Urothelium cell line (cell line): Measurements from ENCODE around the gene APEX2.
"Not testable (repeated sequence)": the region's sequence is repeated elsewhere in the genome, so short reads cannot be mapped to it uniquely, and the experiment has no call there.

Source experiments
- DNase-seq: peaks from one replicate; pipeline ENCODE4 v3.0.0; 2011; ENCODE audit warnings: low spot score, mixed read lengths
- FAIRE-seq: peaks from 2 replicates; lab custom pipeline; 2011; peaks lifted over from hg19 to GRCh38; lab: Jason Lieb, UNC

APEX2 gene

DNA sequence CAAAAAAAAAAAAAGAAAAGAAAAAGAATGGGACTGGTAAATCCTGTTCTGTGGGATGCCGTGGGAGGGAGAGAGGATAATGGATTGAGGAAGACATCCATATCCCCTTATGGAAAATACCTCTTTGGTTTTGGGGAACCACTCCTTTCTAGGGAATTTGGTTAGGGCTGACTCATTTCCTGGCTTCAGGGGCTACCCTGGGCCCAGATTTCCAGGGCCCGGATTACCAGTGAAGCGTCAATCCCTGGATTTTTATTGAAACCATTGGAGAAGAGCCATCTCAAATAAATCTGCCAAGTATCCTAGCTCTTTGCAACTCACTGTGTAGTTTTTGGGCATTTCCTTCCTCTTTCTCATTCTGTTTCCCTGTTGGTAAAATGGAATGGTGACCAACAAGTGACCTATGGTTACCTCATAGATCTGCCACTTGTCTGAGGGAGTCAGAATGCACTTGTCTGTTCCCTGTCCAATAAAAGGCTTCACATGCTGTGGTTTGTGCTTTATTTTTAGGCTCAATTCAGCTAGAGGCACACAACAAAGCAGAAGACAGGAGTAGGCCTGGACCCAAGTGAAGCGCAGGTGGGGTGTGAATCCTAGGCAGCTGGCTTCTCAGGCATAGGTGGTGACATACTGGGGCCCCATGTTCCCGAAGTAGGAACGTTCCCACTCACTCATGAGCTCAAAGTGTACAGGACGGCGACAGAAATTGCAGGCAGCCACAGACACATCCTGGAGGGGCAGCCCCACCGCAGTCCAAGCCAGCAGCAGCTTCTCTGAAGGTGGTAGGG is 8.6 kb downstream of the APEX2 start:
- DNase-seq, result peak; percentile 14
- FAIRE-seq, result no peak

DNA sequence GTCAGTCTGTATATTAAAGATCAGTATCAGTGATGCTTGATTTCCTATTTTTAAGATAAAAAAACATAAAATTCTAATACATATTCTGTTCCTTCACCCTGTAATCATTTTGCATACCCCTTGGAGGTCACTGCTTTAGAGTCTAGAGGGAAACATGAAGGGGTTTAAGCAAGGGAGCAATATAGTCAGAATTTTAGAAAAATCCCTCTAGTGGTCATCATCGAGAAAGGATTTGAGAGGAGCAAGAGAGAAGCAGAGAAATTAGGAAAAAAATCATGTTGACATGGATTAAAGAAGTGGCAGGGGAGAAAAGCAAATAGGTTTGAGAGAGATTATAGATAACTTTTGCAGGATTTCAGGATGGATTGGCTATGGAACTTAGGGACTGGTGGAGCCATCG is 11.1 kb downstream of the APEX2 start:
- FAIRE-seq (no peak), DNase-seq (no peak)

DNA sequence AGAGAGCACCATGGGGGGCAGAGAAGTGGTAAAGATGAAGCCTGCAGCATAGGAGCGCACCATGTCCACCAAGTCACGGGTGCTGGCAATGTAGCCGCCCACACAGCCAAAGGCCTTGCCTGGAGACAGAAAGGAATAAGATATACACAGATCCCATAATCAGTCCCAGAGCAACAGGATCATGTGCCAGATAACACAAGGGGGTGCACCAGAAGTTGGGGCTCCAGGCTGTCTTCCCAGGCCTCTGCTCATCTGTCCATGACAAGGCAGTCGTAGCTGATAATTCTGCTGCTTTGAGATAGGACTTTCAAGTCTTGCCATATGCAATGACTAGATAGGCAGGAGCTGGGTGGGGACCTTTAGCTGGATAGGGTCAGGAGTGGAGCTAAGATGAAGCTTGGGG is 14.7 kb downstream of the APEX2 start:
- FAIRE-seq (no peak), DNase-seq (no peak)

DNA sequence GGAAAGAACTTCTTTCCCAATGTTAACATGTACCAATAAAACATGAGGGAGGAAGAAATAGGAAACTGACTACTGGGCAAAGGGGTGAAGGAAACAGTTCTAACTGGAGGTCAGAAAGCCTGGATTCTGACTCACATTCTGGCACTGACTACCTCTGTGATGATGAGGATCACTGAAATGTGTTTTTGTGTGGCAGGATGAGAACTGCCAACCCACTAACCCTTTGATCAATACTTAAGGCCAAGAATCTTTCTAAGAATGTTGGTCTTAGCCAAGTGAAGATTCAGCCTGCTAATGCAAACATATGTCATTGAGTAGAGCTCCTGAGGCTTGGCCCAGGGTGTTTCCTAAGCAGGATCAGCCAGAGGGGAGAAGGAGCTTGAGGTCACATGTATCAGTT is 26.0 kb downstream of the APEX2 start:
- no peak for DNase-seq

DNA sequence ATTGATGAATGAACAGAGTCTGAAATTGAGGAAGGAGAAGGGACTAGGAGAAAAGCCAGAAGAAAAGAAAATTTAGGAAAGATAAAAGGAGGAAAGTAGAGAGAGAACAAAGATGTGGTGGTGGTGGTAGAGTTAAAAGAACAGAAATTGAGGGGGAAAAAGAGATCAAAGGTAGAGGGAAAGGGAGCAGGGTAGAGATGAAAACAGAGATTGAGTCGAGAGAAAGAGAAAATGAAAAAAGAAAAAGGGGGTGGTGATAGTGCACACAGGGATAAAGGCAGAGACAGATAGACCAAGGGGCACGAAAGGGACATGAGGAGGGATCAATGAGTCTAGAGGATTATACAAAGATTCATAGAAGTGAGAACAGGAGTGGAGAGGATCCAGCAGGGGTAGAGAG is 26.7 kb downstream of the APEX2 start:
- FAIRE-seq (no peak), DNase-seq (no peak)

More for the DNA sequence above, 26.0 kb downstream of the APEX2 start:
- FAIRE-seq, result no peak

DNA sequence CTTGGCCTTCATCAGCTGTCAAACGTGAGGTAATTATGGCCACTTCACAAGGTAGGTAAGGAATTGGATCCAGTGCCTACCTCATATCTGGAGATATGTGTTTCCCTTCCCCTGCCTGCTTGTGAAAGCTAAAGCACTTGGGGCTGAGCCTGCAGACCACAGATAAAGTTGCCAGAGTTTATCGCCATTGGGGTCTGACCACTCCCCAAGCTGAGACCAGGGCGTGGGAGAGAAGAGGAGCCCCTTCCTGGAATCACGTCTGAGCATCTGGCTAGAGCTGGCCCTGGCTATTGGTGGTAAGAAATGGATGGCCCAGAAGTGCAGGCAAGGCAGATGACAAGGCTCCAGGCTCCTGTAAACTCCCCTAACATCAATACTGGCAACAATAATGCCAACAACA is 27.9 kb downstream of the APEX2 start:
- FAIRE-seq (no peak), DNase-seq (no peak)

DNA sequence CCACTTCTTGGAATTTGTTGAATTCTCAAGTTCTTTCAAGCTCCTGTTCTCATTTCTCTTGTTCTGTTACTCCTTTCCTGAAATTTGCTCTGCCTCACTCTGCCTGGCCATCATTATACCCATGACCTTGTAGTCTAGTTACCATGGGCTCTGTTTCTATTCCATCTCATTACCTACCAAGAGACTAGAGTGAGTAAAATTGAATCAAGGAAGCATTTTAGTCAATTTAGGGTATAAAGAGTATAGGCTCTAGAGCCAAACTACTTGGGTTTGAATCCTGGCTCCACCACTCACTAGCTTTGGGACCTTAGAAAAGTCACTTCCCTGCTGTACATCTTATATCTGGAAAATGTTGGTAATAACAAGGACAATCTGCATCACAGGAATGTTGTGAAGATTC is 28.4 kb downstream of the APEX2 start:
- no peak for DNase-seq
- FAIRE-seq, result no peak

DNA sequence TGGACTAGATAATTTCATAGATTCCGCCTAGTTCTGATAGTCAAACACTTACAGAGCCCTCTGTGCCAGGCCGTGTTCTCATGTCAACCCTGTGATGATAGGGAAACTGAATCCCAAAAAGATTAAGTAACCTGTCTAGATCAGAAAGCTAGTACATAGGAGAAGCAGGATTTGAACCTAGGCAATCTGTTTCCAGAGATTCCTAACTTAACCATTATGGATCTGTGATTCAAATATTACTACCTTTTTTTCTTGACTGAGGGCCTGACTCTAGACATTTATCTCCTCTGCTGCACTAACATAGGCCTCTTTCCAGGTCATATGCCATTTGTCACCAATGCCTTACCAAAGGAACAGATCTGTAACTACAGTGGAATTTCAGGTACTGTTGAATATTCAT is 29.1 kb downstream of the APEX2 start:
- FAIRE-seq (no peak), DNase-seq (no peak)

DNA sequence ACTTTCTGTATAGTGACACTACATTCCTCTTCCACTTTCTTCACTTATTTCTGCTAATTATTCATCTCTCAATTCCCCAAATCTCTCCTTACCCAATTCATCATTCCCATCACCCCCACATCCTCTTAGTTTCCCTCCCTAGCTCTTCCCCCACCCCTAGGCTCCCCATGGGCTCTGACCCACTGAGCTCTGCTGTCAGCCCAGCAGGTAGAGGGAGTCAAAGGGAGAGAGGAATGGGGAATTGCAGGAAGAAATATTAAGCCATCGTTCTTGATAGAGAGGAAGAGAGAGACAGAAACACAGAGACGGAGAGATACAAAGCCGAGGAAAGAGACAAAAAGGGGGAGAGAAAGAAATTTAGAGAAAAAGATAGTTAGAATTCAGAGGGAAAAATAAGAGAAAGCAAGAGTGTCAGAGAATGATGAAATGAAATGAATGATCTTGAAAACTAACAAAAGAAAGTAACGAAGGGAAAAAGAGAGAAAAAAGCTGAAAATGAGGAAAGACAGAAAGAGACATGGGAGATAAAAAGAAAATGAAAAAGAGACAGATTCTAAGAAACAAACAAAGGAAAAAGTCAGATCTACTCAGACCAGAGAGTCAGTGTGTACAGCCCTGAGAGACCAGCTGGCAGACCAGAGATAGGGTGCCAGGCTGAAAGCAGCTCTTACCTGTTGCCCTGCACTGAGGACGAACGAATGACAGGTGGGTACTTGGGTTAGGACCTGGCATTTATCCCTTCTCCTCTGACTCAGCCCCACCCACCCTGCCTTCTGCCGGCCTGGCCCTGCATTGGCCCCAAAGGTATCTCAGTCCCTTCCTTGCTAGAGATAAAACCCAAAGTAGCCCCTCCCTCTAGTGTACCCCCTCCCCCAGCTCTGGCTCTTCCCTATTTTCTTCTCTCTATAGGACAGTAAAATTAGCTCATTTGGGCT is 30.4 kb downstream of the APEX2 start, which contains the start of gene ALAS2:
Gene ALAS2, minus strand, starts transcription at position 707 of the 935 bp plus-strand sequence. CDS start 4,977 bp downstream, outside the sequence.
- FAIRE-seq, result no peak
- no peak for DNase-seq

DNA sequence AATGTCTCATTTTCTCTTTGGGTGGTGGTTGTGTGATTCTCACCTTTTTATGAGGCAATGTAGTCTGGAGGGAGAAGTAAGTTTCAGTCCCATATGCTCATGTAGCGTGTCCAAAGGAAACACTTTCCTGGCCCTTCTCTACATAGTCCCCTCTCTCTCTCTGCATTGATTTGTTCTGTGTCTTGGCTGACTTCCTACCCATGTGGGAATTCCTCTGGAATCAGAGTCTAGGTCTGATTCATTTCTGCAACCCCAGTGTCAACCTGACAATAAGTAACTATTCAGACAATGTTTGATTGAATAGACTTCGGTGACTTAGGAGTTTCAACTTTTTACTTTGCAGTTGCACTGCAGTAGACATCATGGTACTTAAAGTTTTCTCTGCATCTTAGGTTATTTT is 33.3 kb downstream of the APEX2 start:
- DNase-seq, result no peak
- FAIRE-seq, result no peak

DNA sequence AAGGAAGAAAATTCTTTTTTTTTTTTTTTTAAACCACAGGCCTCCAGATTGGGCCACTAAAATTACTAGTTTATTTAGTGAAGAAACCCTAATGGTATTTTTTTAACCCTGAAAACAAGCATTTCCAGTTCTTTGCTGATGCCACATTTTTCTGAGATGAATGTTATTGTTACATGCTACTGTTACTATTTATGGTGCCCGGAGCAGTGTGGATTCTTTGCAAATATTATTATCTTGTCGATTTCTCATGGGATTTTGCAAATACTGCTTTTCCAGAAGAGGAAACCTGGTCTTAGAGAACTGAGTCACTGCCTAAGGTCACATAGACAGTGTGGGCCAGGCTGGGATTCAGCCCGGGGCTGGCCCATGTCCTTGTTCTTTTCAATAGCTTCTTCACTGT is 39.3 kb downstream of the APEX2 start:
- FAIRE-seq, result no peak
- no peak for DNase-seq

DNA sequence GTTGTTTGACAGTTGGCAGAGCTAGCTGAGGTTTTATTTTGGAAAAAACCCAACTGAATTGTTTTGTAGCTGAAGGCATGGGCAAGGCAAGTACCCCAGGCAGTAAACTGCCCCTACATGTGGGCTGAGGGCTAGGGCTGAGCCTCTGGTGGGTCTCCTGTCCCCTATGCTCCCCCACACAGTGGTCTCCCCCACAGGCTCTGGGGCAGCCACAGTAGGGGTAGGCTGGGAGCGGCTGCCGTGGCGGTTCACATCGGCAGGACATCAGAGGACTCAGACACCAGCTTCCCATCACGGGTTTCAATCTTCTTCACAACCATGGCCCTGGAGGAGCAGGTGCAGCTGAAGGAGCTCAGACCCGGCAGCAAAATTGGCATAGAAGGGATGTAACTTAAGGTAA is 41.4 kb downstream of the APEX2 start:
- FAIRE-seq, result no peak
- DNase-seq, result no peak

DNA sequence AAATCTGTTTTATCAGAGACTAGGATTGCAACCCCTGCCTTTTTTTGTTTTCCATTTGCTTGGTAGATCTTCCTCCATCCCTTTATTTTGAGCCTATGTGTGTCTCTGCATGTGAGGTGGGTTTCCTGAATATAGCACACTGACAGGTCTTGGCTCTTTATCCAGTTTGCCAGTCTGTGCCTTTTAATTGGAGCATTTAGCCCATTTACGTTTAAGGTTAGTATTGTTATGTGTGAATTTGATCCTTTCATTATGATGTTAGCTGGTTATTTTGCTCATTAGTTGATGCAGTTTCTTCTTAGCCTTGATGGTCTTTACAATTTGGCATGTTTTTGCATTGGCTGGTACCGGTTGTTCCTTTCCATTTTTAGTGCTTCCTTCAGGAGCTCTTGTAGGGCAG is 50.4 kb downstream of the APEX2 start:
- DNase-seq, FAIRE-seq: not testable (repeated sequence)

DNA sequence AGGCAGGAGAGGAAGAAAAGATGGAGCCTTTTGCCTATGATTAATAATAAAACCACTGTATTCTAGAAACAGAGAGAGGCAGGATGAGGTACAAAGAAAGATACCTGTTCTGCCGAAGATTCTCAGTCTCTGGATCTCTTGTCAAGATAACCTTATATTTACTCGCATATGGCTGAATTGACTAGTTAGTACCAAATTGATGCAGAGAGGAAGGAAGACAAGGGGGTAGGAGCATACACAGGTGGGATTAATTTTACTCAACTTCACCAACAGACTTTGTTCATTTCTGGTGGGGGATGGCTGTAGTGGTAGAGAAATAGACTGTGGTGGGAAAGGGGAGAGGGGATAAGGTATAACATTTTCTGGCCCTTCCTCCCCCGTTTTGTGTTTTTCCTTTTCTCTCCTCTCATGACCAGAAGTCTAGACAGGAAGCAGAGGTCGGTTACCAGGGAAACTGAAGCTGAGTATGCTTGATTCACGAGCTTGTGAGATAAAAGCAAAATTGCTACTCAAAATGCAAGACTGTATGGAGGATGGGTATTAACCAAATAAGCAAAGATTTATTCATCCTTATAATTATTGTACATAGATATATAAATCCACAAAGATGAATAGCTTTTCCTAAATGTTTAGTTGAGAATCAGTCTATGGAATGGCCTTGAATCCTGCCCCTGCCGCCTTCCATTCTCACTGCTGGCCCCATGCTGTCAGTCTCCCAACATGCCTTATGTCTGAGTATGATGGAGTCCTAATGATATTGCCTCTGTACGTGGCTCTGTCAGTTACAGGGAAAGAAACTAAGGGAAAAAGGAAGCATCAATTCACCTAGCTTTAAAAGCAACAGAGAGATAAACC is 56.9 kb downstream of the APEX2 start:
- no peak for DNase-seq

DNA sequence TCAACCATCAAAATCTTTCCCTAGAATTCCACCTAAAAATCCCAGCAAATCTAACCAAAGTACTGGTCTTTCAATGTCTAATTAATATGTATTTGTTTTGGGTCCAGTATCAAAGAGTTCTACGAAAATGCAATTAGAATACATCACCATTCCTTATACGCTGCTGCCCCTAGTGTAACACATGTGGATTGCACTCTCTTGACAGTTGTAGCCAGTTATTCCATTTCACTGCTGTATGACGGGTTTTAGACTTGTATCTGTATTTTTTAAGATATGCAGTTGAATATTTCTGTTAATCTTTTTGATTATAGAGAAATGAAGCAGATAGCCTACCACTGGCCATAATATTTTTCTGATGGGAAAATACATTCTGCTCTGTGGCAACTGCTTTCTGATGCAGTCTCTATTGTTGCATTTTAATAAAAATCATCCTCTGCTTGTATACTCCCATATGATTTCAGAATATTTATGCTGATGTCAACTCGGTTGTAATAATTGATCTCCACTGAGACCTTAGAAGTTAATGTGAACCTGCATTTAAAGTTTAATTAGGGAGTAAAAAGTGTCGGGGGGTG is 57.6 kb downstream of the APEX2 start:
- FAIRE-seq (no peak), DNase-seq (peak; percentile 17)

More for the DNA sequence above, 56.9 kb downstream of the APEX2 start:
- no peak for FAIRE-seq
